C4-2B (cell line): Measurements from ENCODE around the gene CFD.

ENCODE experiments used
- CTCF ChIP-seq: fragments of 450-650 bp; conservative IDR thresholded peaks from 2 replicates; pipeline ENCODE4 v1.5.1; 2017; ENCODE audit warnings: mild to moderate bottlenecking
- ZFX ChIP-seq: fragments of 450-650 bp; IDR thresholded peaks from 2 replicates; pipeline ENCODE4 v1.6.1; 2017

- TF ChIP-seq CTCF (no peak), ZFX (no peak)
Measured at GRCh38 chr19:855566-856120, 3.8 kb upstream of the CFD start.
